ENCODE data around the gene TBXAS1. TPM values are rescaled to one million over a fixed set of nuclear protein-coding genes. Genes with fewer than 3 reads are reported as not detected.

The TBXAS1 gene
- total RNA-seq, 1 experiment from 2014 or later: 2.3 TPM

- Mint-ChIP-seq H3K36me3 (no peaks in the 10 kb centered on the region), H3K9me3 (no peaks in the 10 kb centered on the region), H3K27ac (no peak overlapping the region), H3K4me3 (no peak overlapping the region), H3K4me1 (no peaks in the 10 kb centered on the region), H3K27me3 (ENCODE audit: low read depth) (no peaks in the 10 kb centered on the region)
- TF ChIP-seq FOXP1 (CRISPR knock-in tag; IDR thresholded peaks at IDR 0.05; ENCODE audit: borderline replicate concordance): no peak
- no peak for TF ChIP-seq ZNF219 (CRISPR knock-in tag; IDR thresholded peaks at IDR 0.05; ENCODE audit: borderline replicate concordance)
- TF ChIP-seq, protein P1, sequence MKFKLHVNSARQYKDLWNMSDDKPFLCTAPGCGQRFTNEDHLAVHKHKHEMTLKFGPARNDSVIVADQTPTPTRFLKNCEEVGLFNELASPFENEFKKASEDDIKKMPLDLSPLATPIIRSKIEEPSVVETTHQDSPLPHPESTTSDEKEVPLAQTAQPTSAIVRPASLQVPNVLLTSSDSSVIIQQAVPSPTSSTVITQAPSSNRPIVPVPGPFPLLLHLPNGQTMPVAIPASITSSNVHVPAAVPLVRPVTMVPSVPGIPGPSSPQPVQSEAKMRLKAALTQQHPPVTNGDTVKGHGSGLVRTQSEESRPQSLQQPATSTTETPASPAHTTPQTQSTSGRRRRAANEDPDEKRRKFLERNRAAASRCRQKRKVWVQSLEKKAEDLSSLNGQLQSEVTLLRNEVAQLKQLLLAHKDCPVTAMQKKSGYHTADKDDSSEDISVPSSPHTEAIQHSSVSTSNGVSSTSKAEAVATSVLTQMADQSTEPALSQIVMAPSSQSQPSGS (CRISPR knock-in tag; IDR thresholded peaks at IDR 0.05; ENCODE audit: borderline replicate concordance, low read depth): no peak
- no peak for TF ChIP-seq PRDM15 (CRISPR knock-in tag; IDR thresholded peaks at IDR 0.05)
- no peak for TF ChIP-seq SP1 (CRISPR knock-in tag; conservative IDR thresholded peaks at IDR 0.05)
- TF ChIP-seq, protein P2, sequence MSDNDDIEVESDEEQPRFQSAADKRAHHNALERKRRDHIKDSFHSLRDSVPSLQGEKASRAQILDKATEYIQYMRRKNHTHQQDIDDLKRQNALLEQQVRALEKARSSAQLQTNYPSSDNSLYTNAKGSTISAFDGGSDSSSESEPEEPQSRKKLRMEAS (CRISPR knock-in tag; IDR thresholded peaks at IDR 0.05): no peak
- TF ChIP-seq RORB (CRISPR knock-in tag; IDR thresholded peaks at IDR 0.05): no peak
- TF ChIP-seq NFE2L1 (CRISPR knock-in tag; IDR thresholded peaks at IDR 0.05): no peak
- TF ChIP-seq, protein P3, sequence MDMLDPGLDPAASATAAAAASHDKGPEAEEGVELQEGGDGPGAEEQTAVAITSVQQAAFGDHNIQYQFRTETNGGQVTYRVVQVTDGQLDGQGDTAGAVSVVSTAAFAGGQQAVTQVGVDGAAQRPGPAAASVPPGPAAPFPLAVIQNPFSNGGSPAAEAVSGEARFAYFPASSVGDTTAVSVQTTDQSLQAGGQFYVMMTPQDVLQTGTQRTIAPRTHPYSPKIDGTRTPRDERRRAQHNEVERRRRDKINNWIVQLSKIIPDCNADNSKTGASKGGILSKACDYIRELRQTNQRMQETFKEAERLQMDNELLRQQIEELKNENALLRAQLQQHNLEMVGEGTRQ (CRISPR knock-in tag; IDR thresholded peaks at IDR 0.05): no peak
- no peak for TF ChIP-seq NR2C2 (CRISPR knock-in tag; IDR thresholded peaks at IDR 0.05)
- TF ChIP-seq ZNF138 (CRISPR knock-in tag; conservative IDR thresholded peaks at IDR 0.05): no peak
- no peak for TF ChIP-seq OVOL2 (CRISPR knock-in tag; IDR thresholded peaks at IDR 0.05; ENCODE audit: borderline replicate concordance)
- TF ChIP-seq ZMAT4 (CRISPR knock-in tag; IDR thresholded peaks at IDR 0.05): no peak
- ChIA-PET POLR2A (no interaction called here), CTCF (interaction anchor here (1.3 kb wide), 1 partner anchor 298 kb away, joined by 3 read pairs; no protein-coding TSS in a partner anchor)
- DNase-seq (ENCODE audit: low spot score) (no peak), ATAC-seq (no peak)
Measured at GRCh38 chr7:139916717-139917395, 87.8 kb downstream of the TBXAS1 start.

DNA sequence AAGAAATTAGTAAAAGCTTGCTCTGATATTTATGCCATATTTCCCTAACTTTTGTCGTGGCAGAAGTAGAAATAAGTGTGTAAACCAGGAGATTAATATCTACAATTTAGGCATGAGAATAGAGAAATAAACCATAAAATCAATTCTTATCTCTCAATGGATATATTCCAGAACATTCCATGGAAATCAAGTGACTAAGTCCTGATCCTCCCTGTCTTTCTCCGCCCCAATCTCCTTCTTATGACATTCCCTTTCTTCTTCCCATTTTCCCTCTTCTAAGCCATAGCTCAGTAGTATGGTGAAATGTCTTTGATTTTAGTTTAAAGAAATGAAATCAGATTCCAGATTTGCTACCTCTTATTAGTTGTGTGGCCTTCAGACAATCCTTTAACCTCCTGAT is 88.8 kb downstream of the TBXAS1 start:
- ChIA-PET CTCF (interaction anchor here (0.7 to 1.3 kb wide), 2 partner anchors 11 to 299 kb away, joined by 3 read pairs; no protein-coding TSS in a partner anchor), POLR2A (no interaction called here)
- ATAC-seq: no peak
- Mint-ChIP-seq H3K9me3 (no peaks in the 10 kb centered on the region), H3K27ac (no peak overlapping the region), H3K4me1 (peaks cover 3% of the 10 kb centered on the region; the same call in 1 of the 2 replicates), H3K36me3 (no peaks in the 10 kb centered on the region), H3K27me3 (ENCODE audit: low read depth) (no peaks in the 10 kb centered on the region), H3K4me3 (no peak overlapping the region)
- DNase-seq (ENCODE audit: low spot score): no peak
- TF ChIP-seq FOXK1 (CRISPR knock-in tag; IDR thresholded peaks at IDR 0.05) (no peak), ETV6 (CRISPR knock-in tag; IDR thresholded peaks at IDR 0.05) (no peak), AFF4 (CRISPR knock-in tag; IDR thresholded peaks at IDR 0.05; ENCODE audit: borderline replicate concordance) (no peak), CTCF (IDR thresholded peaks at IDR 0.05) (no peak), JAZF1 (CRISPR knock-in tag; IDR thresholded peaks at IDR 0.05) (no peak), NFATC4 (CRISPR knock-in tag; IDR thresholded peaks at IDR 0.05) (no peak), GABPB1 (CRISPR knock-in tag; IDR thresholded peaks at IDR 0.05) (no peak), JUN (CRISPR knock-in tag; IDR thresholded peaks at IDR 0.05) (no peak), MXD4 (CRISPR knock-in tag; IDR thresholded peaks at IDR 0.05; ENCODE audit: borderline replicate concordance) (no peak), FOXJ3 (CRISPR knock-in tag; IDR thresholded peaks at IDR 0.05; ENCODE audit: borderline replicate concordance) (no peak), ZNF423 (CRISPR knock-in tag; IDR thresholded peaks at IDR 0.05) (no peak)

All from WTC11 (cell line).